Nephron (organoid): ENCODE data around the gene EPS8.

Experiments used
- H3K27ac Mint-ChIP-seq, 3 experiments: 2 replicates each; pipeline ENCODE4 v1.8.0; 2020; ENCODE audit warnings: mixed read lengths in 3 of 3, mild to moderate bottlenecking in 2 of 3, moderate library complexity in 1 of 3
- H3K27me3 Mint-ChIP-seq: 2 replicates; pipeline ENCODE4 v1.8.0; 2021; ENCODE audit warnings: low read depth, mild to moderate bottlenecking, moderate library complexity, mixed read lengths
- H3K36me3 Mint-ChIP-seq: 2 replicates; pipeline ENCODE4 v1.8.0; 2020; ENCODE audit warnings: low read depth, mixed read lengths
- H3K4me1 Mint-ChIP-seq: 2 replicates; pipeline ENCODE4 v1.8.0; 2020; ENCODE audit warnings: mixed read lengths
- H3K4me3 Mint-ChIP-seq, 3 experiments: 2 replicates each; pipeline ENCODE4 v1.8.0; 2020; ENCODE audit warnings: mild to moderate bottlenecking in 3 of 3, mixed read lengths in 3 of 3, moderate library complexity in 2 of 3
- H3K9me3 Mint-ChIP-seq: 2 replicates; pipeline ENCODE4 v1.8.0; 2020; ENCODE audit warnings: mixed read lengths
- TF ChIP-seq, protein P1 (sequence below), 3 experiments: fragments of 200-600 bp; sonication (generic); IDR thresholded peaks; one replicate each; pipeline ENCODE4 v1.5.0; 2021; ENCODE audit warnings: antibody characterized with exemption in 3 of 3; ENCODE audit not compliant: unreplicated experiment in 3 of 3

EPS8 gene

GRCh38 chr12:15707516-15708199, 81.5 kb downstream of the EPS8 start:
- TF ChIP-seq, protein P1, sequence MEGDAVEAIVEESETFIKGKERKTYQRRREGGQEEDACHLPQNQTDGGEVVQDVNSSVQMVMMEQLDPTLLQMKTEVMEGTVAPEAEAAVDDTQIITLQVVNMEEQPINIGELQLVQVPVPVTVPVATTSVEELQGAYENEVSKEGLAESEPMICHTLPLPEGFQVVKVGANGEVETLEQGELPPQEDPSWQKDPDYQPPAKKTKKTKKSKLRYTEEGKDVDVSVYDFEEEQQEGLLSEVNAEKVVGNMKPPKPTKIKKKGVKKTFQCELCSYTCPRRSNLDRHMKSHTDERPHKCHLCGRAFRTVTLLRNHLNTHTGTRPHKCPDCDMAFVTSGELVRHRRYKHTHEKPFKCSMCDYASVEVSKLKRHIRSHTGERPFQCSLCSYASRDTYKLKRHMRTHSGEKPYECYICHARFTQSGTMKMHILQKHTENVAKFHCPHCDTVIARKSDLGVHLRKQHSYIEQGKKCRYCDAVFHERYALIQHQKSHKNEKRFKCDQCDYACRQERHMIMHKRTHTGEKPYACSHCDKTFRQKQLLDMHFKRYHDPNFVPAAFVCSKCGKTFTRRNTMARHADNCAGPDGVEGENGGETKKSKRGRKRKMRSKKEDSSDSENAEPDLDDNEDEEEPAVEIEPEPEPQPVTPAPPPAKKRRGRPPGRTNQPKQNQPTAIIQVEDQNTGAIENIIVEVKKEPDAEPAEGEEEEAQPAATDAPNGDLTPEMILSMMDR (IDR thresholded peaks at IDR 0.05; ENCODE audit: unreplicated experiment in 3 of 3) = no peak
- Mint-ChIP-seq H3K27ac (no peak overlapping the region), H3K9me3 (no peaks in the 10 kb centered on the region)

GRCh38 chr12:15706010-15706676, 83.0 kb downstream of the EPS8 start:
- Mint-ChIP-seq H3K4me1 (peaks cover 22% of the 10 kb centered on the region), H3K4me3 (no peak overlapping the region), H3K27ac (no peak overlapping the region), H3K9me3 (no peaks in the 10 kb centered on the region), H3K36me3 (no peaks in the 10 kb centered on the region), H3K27me3 (no peaks in the 10 kb centered on the region)
- TF ChIP-seq, protein P1 (IDR thresholded peaks at IDR 0.05; ENCODE audit: unreplicated experiment in 3 of 3) = no peak

More at GRCh38 chr12:15707516-15708199, 81.5 kb downstream of the EPS8 start:
- Mint-ChIP-seq H3K36me3 (no peaks in the 10 kb centered on the region), H3K4me1 (peaks cover 15% of the 10 kb centered on the region), H3K4me3 (no peak overlapping the region), H3K27me3 (no peaks in the 10 kb centered on the region)

- no peaks in the 10 kb centered on the region for H3K9me3 Mint-ChIP-seq
- no peaks in the 10 kb centered on the region for H3K27me3 Mint-ChIP-seq
- no peak overlapping the region for H3K27ac Mint-ChIP-seq
- H3K4me1 Mint-ChIP-seq = peaks cover 22% of the 10 kb centered on the region
- H3K36me3 Mint-ChIP-seq = no peaks in the 10 kb centered on the region
- H3K4me3 Mint-ChIP-seq = no peak overlapping the region
- TF ChIP-seq, protein P1 (IDR thresholded peaks at IDR 0.05; ENCODE audit: unreplicated experiment in 3 of 3) = no peak
Measured at GRCh38 chr12:15705606-15706005, 83.6 kb downstream of the EPS8 start.

DNA sequence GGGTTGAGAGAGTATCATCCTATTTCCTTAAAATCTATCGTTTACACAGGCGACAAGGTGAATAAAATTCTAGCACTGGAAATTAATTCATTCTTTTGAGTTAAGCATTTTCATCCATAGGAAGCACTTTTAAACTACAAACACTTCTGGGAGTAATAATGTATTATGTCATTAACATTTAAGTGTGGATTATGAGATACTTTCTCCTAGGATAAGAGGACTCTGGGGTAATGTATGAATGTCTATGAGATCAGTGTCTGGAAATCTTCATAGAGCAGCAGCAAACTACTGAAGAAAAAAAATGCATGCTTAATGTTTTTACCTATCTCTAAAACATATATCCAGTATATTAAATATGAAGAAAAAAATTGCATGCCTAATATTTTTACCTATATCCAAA, 86.9 kb downstream of the EPS8 start:
- Mint-ChIP-seq H3K9me3 (no peaks in the 10 kb centered on the region), H3K36me3 (no peaks in the 10 kb centered on the region), H3K4me3 (no peak overlapping the region), H3K4me1 (peaks cover 14% of the 10 kb centered on the region), H3K27ac (peak overlapping the region in 2 of 3 experiments; percentile 57 to 67), H3K27me3 (no peaks in the 10 kb centered on the region)
- TF ChIP-seq, protein P1 (IDR thresholded peaks at IDR 0.05; ENCODE audit: unreplicated experiment in 3 of 3) = no peak

GRCh38 chr12:15701631-15702156, 87.5 kb downstream of the EPS8 start:
- TF ChIP-seq, protein P1 (IDR thresholded peaks at IDR 0.05; ENCODE audit: unreplicated experiment in 3 of 3) = no peak
- Mint-ChIP-seq H3K27me3 (no peaks in the 10 kb centered on the region), H3K4me3 (no peak overlapping the region), H3K9me3 (no peaks in the 10 kb centered on the region), H3K27ac (peak overlapping the region; percentile 57 to 67 (median 61)), H3K36me3 (no peaks in the 10 kb centered on the region), H3K4me1 (peaks cover 14% of the 10 kb centered on the region)
